GM13977 (cell line): Measurements from ENCODE around the gene DUSP16.

ENCODE experiments used
- DNase-seq: peaks from one replicate; pipeline ENCODE4 v3.0.0; 2012; ENCODE audit warnings: low spot score
- CTCF ChIP-seq: IDR thresholded peaks from 2 replicates; pipeline ENCODE4 v1.5.1; 2012; ENCODE audit warnings: mild to moderate bottlenecking, control low read depth; ENCODE audit not compliant: insufficient read depth; ENCODE audit errors: extremely low read depth, missing control alignments
- in situ Hi-C: fragments of 300-500 bp; cut with MboI; formaldehyde crosslinking; loops from one replicate; pipeline ENCODE4 v1.12.0; 2022; ENCODE audit warnings: low sequenced_read_pairs, low pct_unique_long_range_greater_than_20kb, mixed read lengths, inconsistent platforms; ENCODE audit not compliant: unreplicated experiment

DUSP16 gene

GRCh38 chr12:12454315-12454714, 108.3 kb downstream of the DUSP16 start:
- DNase-seq, result no peak
- in situ Hi-C loops, result no loop called here

GRCh38 chr12:12453635-12454034, 109.0 kb downstream of the DUSP16 start:
- in situ Hi-C loops, result no loop called here
- DNase-seq, result no peak
- TF ChIP-seq CTCF, result no peak

More at GRCh38 chr12:12454315-12454714, 108.3 kb downstream of the DUSP16 start:
- TF ChIP-seq CTCF, result no peak

GRCh38 chr12:12452326-12452902, 110.2 kb downstream of the DUSP16 start:
- in situ Hi-C loops, result no loop called here
- DNase-seq, result no peak
- TF ChIP-seq CTCF, result no peak

GRCh38 chr12:12451098-12451497, 111.6 kb downstream of the DUSP16 start:
- in situ Hi-C loops, result no loop called here
- TF ChIP-seq CTCF, result no peak
- DNase-seq, result no peak

- TF ChIP-seq CTCF, result no peak
- in situ Hi-C loops, result no loop called here
Measured at GRCh38 chr12:12450043-12450471, 112.6 kb downstream of the DUSP16 start.

GRCh38 chr12:12449533-12450025, 113.1 kb downstream of the DUSP16 start:
- DNase-seq, result no peak
- no peak for TF ChIP-seq CTCF
- in situ Hi-C loops, result no loop called here

More at GRCh38 chr12:12450043-12450471, 112.6 kb downstream of the DUSP16 start:
- no peak for DNase-seq
